HepG2 (cell line): ENCODE data around the gene AAMP.

Experiments used
- CHD4 ChIP-seq: fragments of 200-600 bp; sonication (generic); IDR thresholded peaks from 2 replicates; pipeline ENCODE4 v1.7.0; 2017; ENCODE audit warnings: mild to moderate bottlenecking, low read length, borderline replicate concordance
- ELF4 ChIP-seq: sonication (generic); formaldehyde crosslinking; IDR thresholded peaks from 2 replicates; pipeline ENCODE4 v1.5.0; 2020; ENCODE audit warnings: missing genetic modification reagents, mild to moderate bottlenecking, moderate library complexity, borderline replicate concordance
- FOXK2 ChIP-seq: fragments of 450-650 bp; IDR thresholded peaks from 2 replicates; pipeline ENCODE4 v1.6.1; 2016
- FOXM1 ChIP-seq: sonication (generic); formaldehyde crosslinking; IDR thresholded peaks from 2 replicates; pipeline ENCODE4 v1.5.0; 2020; ENCODE audit warnings: missing genetic modification reagents
- PHF8 ChIP-seq: sonication (generic); formaldehyde crosslinking; IDR thresholded peaks from 2 replicates; pipeline ENCODE4 v1.5.0; 2020; ENCODE audit warnings: missing genetic modification reagents
- POLR2A ChIP-seq, 2 experiments: IDR thresholded peaks; 2 replicates each; pipeline ENCODE4 v1.6.1; 2011; ENCODE audit warnings: low read depth in 2 of 2, low read length in 2 of 2, mild to moderate bottlenecking in 1 of 2, moderate library complexity in 1 of 2; ENCODE audit not compliant: insufficient read depth in 1 of 2
- ZNF260 ChIP-seq: sonication (generic); formaldehyde crosslinking; IDR thresholded peaks from 2 replicates; pipeline ENCODE4 v1.4.0; 2020; ENCODE audit warnings: missing genetic modification reagents, low read depth, mild to moderate bottlenecking, borderline replicate concordance
- TF ChIP-seq, protein P1 (sequence below): sonication (generic); formaldehyde crosslinking; IDR thresholded peaks from 2 replicates; pipeline ENCODE4 v1.5.0; 2020; ENCODE audit warnings: mild to moderate bottlenecking, missing genetic modification reagents, moderate library complexity
- TF ChIP-seq, protein P2 (sequence below): sonication (generic); formaldehyde crosslinking; IDR thresholded peaks from 2 replicates; pipeline ENCODE4 v1.4.0; 2020; ENCODE audit warnings: missing genetic modification reagents
- TF ChIP-seq, protein P3 (sequence below): sonication (generic); formaldehyde crosslinking; IDR thresholded peaks from 2 replicates; pipeline ENCODE4 v1.5.0; 2020; ENCODE audit warnings: mild to moderate bottlenecking, missing genetic modification reagents

DNA sequence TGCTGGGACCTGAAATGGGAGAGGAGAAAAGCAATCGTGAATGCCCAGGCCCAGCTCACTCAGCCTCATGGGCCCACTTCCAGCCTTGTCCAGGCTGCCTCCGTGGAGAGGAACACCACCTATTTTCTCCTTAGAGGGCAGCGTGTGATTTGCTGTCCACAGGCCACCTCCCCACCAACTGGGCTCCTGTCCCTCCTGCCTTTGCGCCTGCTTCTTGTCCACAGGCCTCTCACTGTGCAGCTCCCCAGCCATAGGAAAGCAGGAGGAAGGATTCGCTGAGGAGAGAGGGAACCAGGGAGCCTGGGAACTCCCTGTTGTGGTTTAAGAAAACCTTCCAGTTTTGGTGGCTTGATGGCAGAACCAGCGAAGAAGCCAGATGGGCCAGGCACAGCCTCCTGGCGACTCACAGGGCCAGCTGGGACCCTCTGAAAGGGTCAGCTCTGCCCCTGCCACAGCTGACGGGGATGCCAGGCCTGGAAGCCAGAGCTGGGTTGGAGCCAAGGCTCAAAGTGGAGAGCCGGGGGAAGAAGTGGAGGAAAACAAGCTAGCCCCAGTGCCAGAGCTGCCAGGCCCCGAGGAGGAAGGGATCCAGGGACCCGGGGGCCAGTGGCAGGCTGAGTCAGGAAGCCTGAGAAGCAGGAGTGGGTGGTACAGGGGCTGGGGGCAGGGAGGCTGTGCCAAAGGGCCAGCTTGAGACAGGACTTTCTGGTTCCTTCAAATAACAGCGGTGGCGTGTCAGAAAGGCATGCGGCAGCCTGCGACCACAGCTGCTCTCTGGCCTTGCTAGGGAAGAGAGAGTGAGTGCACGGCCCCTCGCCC is 12.4 kb upstream of the AAMP start:
- TF ChIP-seq, protein P1, sequence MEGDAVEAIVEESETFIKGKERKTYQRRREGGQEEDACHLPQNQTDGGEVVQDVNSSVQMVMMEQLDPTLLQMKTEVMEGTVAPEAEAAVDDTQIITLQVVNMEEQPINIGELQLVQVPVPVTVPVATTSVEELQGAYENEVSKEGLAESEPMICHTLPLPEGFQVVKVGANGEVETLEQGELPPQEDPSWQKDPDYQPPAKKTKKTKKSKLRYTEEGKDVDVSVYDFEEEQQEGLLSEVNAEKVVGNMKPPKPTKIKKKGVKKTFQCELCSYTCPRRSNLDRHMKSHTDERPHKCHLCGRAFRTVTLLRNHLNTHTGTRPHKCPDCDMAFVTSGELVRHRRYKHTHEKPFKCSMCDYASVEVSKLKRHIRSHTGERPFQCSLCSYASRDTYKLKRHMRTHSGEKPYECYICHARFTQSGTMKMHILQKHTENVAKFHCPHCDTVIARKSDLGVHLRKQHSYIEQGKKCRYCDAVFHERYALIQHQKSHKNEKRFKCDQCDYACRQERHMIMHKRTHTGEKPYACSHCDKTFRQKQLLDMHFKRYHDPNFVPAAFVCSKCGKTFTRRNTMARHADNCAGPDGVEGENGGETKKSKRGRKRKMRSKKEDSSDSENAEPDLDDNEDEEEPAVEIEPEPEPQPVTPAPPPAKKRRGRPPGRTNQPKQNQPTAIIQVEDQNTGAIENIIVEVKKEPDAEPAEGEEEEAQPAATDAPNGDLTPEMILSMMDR (CRISPR knock-in tag) = no peak
- TF ChIP-seq CHD4 (no peak), FOXK2 (no peak), PHF8 (CRISPR knock-in tag) (no peak), POLR2A (IDR thresholded peaks at IDR 0.05; ENCODE audit: insufficient read depth in 1 of 2, low read depth in 2 of 2, low read length in 2 of 2) (no peak), ZNF260 (CRISPR knock-in tag) (no peak), FOXM1 (CRISPR knock-in tag) (no peak), ELF4 (no peak)
- TF ChIP-seq, protein P2, sequence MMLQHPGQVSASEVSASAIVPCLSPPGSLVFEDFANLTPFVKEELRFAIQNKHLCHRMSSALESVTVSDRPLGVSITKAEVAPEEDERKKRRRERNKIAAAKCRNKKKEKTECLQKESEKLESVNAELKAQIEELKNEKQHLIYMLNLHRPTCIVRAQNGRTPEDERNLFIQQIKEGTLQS (CRISPR knock-in tag) = no peak
- TF ChIP-seq, protein P3, sequence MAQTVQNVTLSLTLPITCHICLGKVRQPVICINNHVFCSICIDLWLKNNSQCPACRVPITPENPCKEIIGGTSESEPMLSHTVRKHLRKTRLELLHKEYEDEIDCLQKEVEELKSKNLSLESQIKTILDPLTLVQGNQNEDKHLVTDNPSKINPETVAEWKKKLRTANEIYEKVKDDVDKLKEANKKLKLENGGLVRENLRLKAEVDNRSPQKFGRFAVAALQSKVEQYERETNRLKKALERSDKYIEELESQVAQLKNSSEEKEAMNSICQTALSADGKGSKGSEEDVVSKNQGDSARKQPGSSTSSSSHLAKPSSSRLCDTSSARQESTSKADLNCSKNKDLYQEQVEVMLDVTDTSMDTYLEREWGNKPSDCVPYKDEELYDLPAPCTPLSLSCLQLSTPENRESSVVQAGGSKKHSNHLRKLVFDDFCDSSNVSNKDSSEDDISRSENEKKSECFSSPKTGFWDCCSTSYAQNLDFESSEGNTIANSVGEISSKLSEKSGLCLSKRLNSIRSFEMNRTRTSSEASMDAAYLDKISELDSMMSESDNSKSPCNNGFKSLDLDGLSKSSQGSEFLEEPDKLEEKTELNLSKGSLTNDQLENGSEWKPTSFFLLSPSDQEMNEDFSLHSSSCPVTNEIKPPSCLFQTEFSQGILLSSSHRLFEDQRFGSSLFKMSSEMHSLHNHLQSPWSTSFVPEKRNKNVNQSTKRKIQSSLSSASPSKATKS = no peak
